ENCODE results near the gene ESPL1.
"Not testable (repeated sequence)": the region's sequence is repeated elsewhere in the genome, so short reads cannot be mapped to it uniquely, and the experiment has no call there.

Gene ESPL1

DNA sequence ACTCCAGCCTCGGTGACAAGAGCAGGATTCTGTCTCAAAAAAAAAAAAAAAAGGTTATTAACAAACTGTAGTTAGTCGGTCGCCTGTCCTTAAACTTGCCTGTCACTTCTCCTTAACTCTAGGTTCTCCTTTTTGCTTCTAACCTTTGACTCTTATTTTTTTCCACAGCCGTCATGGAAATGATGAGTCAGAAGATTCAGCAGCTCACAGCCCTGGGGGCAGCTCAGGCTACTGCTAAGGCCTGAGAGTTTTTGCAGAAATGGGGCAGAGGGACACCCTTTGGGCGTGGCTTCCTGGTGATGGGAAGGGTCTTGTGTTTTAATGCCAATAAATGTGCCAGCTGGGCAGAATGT is 31.0 kb downstream of the ESPL1 start:
- DNase-seq (ENCODE audit: low read depth in 2 of 2), result no peak

DNA sequence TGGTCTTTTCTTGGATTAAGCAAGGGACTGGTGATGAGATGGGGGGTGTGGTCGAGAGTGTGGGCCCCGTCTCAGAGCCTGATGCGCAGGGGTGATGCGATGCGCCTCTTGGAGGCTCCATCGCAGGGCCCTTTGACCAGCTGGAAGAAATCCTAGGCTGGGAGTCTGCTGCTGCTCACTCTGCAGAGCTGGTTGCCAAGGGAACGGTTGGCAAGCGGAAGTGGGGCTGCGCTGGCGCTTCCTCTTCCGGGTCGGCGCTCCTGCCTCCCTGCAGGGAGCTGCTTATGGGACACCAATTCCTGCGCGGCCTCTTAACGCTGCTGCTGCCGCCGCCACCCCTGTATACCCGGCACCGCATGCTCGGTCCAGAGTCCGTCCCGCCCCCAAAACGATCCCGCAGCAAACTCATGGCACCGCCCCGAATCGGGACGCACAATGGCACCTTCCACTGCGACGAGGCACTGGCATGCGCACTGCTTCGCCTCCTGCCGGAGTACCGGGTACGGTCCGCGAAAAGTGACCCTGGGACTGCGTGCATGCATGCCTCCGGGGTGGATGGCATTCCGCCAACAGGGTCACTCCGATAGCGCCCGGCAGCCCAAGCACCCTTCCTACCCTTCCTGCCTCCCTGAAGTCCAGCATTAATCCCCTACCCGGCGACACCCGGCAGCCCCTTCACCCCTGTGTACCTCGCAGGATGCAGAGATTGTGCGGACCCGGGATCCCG is 31.5 kb downstream of the ESPL1 start, which contains the start of gene MYG1:
Gene MYG1, plus strand, starts transcription at position 242 of the 727 bp plus-strand sequence. Its CDS starts 43 bp downstream, at position 285.
- peak; percentile 57 for DNase-seq (ENCODE audit: low read depth in 2 of 2)

DNA sequence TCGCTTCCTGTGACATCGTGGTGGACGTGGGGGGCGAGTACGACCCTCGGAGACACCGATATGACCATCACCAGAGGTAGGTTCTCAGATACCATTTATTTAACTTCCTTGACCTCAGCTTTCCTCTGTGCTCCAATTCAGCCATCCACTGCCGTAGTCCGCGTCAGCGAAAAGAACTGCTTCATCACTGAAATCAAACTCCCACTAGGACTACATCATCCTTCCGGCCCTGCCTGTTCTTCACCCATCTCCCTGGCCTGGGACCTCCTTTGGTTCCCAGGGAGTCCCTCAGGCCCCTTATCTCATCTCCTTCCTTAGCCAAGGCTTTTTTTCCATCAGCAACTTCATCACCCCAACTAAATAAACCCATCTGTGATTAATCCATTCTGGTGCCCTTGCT is 32.1 kb downstream of the ESPL1 start:
- DNase-seq (ENCODE audit: low read depth in 2 of 2), result no peak

DNA sequence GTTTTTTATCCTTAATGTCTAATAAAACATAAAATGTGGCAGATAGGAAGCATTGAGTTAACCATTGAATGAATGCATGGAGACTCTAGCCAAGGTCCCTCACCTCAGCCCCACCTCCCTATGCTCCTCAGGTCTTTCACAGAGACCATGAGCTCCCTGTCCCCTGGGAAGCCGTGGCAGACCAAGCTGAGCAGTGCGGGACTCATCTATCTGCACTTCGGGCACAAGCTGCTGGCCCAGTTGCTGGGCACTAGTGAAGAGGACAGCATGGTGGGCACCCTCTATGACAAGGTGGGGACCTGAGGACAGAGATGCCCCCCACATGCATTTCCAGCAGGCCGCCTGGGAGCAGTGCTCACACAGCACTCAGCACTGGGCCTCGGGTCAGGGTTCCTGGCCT is 34.8 kb downstream of the ESPL1 start:
- no peak for DNase-seq (ENCODE audit: low read depth in 2 of 2)

DNA sequence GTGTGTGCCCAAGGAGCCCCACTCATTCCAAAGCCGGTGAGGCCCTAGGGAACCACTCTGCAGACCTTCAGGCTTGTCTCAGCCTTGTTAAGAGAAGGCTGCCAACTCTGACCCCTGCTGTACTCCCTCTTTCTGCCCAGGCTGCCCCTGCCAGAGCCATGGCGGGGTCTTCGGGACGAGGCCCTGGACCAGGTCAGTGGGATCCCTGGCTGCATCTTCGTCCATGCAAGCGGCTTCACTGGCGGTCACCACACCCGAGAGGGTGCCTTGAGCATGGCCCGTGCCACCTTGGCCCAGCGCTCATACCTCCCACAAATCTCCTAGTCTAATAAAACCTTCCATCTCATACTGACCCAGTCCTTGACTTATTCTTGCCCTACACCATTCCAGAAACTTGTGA is 38.7 kb downstream of the ESPL1 start:
- no peak for DNase-seq (ENCODE audit: low read depth in 2 of 2)

DNA sequence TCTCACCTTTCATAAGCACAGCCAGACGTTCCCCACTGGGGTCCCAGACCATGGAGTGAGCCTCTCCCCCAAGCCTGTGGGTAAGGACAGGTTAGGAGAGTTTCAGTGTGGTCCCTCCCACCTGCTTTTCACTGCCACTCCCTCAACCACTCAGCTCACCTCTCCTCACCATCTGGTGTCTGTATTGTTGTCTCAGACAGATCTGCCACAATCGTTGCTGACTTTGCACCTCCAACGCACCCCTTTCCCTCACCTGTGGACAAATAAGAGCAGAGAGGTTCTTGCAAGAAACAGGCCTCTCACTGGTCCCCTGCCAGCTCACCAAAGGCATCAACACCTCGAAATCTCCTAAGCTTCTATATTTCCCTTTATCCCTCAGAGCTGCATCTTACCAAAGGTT is 40.2 kb downstream of the ESPL1 start:
- no peak for DNase-seq (ENCODE audit: low read depth in 2 of 2)

DNA sequence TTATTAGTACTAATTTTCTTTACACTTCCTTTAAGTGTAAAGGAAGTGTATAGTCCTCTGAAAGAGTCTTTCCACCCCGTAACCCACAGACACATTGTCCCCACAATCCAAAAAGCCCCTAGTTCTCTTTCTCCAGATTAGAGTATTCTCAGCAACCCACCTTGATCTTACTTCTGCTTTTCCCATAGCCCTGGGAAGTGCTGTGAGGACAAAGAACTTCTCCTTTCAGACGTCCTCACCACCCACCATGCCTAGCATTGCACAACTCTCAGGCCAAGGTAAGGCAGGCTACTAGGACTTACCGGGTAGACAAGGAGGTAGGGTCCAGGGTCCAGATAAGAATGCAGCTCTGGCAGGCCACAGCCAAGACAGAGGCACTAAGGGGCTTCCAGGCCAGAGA is 45.9 kb downstream of the ESPL1 start:
- DNase-seq (ENCODE audit: low read depth in 2 of 2), result no peak

DNA sequence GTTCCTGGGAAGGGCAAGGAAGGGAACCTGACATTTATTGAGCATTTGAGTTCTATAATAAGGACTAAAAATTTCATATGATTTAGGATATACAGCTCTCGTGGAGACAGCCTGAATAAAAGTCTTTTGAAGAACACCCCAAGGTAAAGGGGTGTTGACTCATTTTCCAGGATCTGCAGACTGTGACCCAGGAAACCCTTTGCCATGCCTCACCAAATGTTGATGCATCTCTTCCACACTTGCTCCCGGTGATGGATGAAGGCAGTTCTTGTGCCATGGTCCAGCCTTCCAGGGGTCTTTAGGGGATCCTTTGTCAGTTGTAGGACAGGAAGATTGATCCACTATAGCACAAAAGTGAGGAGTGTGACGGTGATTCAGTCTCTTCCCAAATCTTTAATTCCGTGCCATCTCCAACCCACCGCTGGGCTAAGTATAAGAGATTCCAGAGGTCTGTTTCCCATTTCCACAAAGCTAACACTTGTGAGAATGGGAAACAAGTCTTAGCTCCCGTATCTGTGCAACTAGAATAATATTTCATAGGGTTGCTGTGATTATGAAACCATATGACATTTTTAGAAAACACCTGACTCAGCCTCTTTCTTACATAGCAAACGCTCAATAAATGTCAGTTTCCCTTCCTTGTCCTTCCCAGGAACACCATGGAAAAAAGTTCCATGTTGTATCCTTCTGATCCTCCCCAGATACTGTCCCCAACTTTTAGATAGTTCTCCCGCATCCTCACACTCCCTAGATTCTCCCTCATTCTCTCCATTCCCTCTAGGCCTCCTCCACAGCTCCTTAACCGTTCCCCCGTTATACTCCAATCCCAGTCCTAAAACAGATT is 52.5 kb downstream of the ESPL1 start:
- DNase-seq (ENCODE audit: low read depth in 2 of 2), result no peak

DNA sequence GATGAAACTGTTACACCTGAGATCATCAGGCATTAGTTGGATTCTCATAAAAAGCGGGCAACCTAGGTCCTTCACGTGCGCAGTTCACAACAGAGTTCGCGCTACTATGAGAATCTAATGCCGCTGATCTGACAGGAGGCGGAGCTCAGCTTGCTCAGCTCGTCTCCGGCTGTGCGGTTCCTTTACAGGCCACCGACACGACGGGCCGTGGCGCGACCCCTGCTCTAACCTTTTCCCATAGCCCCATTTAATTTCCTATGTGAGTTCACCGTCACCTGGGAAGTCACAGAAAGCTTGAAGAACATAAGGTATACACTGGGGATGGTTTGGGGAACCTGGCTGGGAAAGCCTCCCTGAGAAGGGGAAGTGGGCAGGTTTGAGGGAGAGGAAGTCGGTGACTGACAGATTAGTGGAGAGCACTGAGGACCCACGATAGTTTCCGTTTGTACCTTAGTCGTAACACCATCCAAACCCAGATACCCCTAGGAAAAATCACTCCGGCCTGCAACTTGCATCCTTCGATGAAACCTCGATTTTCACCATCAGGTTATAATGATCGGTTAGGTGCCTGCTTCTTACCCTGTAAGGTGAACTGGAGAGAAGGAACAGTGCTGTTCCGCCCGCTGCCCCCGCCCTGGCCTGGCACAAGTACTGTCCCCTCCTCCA is 56.1 kb downstream of the ESPL1 start:
- DNase-seq (ENCODE audit: low read depth in 2 of 2), result no peak

DNA sequence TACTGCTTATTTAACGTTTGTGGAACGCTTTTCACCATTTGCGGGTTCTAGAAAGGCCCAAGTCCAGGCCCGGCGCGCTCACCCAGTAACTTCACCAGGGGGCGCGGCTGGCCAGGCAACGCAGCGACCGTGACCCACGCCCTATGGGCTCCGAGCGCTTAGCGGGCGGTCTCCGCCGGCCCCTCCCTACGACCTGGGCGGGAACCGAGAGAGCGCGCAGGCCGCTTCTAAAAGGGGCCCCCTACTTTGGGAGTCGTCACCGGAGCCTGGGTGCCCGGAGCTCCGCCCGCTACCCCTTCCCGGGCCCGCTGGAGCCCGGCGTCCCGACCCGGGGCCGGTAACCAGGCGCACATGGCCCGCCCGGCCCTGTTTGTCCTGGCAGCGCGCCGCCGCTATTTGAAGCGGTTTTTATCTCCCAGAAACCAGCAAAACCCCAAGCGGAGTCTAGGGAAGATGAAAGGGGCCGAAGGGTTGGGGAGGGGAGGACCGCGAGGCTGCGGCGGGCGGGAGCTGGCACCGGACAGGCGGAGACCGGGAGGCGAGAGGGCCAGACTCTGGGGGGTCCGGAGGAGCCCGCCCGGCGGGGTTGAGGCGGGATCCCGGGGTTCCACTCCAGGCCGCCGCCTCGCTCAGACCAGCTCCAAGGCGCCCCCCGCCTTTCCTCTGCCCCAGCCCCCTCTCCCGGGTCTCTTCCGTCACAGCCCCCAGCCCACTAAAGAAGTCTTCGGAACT is 56.8 kb downstream of the ESPL1 start:
- DNase-seq (ENCODE audit: low read depth in 2 of 2), result peak; percentile 59 to 66

DNA sequence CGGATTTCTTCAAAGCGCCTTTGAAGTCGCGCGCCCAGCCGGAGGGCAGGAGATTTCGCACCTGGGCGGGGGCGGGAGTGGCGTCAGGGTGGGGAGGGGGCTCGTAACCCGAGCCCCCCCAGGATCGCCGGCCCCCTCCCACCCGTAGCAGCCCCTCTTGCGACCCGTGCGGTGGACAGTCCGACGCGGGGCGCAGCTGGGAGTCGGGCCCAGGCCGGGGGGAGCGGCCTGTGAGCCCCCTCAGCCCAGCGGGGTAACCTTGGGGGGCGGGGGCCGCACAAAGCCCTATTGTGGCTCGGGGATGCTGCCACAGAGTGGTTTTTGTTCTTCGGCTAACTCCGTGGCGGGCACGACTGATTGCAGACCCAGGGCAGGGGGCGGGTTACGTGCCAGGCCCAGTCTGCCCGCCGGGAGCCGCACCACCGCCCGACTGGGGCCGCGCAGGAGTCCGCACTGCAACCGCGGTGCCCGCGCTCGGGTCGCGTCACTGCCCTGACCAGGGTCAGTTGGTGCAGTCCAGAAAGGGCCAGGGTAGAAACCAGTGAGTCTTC is 57.5 kb downstream of the ESPL1 start:
- no peak for DNase-seq (ENCODE audit: low read depth in 2 of 2)

DNA sequence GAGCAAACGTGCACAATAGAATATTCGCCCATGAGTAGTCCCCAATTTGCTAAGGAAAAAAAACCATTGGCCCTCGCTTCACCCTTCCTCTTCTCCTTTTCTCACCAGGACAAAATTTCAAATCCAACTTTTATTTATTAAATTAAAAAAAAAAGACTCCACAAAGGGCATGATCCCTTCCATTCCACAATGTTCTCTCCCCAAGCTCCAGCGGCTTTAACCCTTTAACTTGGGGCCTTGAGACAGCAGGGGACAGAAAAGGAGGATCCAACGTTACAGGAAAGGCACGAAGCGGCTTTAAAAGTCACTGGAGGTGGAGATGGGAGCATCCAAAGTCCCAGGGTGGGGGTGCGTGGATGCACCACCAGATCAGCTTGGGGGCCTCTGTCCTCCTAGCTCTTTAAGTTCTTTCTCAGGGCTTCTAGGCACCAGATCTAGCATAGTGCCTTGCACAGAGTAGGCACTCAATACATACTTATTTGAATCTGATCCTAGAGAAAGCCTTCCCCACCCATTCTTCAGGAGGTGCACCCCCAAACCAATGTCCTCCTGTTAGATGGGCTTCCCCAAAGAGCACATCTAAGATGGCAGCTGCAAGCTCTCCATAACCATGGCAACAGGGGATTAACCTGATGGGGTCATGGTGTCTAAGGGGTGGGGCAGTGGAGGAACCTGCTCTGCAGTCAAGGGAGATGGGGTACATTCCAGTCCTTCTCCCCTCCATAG is 58.5 kb downstream of the ESPL1 start:
- DNase-seq (ENCODE audit: low read depth in 2 of 2), result no peak

DNA sequence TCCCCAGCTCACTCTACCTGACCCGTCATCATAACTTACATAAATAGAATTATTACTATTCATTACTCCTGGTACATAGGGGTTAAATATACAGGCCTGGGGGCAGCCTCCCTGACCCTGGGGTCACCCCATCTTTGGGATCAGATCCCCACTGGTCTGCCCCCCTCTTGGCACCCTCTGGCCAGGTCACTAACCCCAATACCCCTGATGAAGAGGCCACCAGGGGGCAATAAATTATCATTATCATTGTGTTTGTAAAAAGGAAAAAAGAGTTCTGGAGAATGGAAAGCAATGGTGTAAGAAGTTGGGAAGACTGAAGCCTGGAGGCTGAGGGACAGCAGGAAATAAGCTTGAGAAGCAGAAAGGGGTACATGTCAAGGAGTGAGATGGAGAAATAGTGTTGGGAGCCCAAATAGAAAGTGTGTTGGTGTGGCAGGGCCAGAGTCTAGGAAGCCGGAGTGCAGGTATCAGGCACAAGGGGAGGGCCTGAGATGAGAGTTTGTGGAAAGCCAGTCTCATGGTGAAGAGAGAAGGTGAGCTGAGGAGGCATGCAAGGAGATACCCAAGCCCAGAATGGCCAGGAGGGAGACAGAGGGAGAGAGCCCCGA is 59.4 kb downstream of the ESPL1 start:
- no peak for DNase-seq (ENCODE audit: low read depth in 2 of 2)

DNA sequence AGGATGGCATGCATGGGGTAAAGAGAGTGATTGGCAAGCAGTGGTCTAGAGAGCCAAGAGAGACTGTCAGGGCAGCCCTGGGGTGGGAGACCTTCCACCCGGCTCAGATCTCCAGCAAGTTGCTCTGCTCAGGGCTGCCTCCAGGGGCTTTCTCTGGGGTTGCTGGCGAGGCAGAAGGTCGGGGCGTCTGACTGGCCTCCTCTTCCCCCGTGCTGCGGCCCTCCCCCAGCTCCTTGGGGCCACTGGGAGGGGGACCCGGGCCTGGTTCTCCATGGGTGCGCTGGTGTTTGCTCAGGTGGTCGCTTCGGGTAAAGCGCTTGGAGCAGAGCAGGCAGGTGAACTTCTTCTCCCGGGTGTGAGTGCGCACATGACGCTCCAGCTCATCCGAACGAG is 59.9 kb downstream of the ESPL1 start:
- DNase-seq (ENCODE audit: low read depth in 2 of 2), result no peak

DNA sequence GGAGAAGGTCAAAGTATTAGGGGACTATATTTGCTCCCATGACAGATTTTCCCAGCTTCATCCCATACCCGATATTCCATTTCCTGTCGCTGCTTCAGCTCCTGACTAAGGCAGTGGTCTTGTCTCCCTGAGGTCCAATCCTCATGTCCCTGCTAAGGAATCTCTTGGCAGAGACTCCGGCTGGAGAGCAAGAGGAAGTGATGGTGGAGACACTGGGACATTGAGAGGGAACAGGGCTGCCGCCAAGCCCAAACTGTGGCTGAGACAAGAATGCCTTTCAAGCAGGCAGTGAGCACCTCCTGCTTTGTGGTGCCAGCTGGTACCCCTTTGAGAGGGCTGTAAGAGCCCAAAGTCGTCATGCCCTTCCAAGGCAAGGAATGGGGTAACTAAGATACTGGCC is 62.6 kb downstream of the ESPL1 start:
- DNase-seq (ENCODE audit: low read depth in 2 of 2), result no peak

DNA sequence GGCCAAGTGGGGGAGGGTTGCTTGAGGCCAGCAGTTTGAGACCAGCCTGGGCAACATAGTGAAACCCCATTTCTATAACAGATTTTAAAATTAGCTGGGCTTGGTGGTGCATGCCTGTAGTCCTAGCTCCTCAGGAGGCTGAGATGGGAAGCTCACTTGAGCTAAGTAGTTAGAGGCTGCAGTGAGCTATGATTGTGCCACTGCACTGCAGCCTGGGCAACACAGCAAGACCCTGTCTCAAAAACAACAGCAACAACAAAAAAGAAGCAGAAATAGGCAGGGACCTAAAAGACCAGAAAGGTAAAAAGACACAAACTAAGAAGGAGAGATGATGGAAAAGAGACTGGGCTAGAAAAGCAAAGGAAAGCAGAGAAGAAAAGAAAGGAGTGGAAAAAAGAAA is 64.2 kb downstream of the ESPL1 start:
- DNase-seq (ENCODE audit: low read depth in 2 of 2), result not testable (repeated sequence)

DNA sequence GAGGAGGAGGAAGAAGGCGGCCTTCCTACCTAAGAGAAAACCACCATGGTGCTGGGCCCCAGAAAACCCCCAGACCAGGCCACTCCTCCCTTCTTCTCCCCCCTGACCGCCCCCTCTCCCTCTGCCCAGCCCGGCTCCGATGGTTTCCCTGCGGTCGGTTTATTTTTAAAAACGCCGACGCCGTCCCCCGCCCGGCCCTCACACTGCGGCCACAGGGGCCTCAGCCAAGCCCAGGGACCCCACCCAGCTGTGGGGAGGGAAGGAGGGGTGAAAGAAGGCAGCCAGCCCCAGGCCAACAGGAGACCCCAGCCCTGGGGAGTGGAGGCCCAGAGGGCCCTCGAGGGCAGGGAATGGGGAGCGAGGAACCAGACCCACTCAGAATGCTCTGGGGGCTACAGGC is 64.6 kb downstream of the ESPL1 start:
- no peak for DNase-seq (ENCODE audit: low read depth in 2 of 2)

DNA sequence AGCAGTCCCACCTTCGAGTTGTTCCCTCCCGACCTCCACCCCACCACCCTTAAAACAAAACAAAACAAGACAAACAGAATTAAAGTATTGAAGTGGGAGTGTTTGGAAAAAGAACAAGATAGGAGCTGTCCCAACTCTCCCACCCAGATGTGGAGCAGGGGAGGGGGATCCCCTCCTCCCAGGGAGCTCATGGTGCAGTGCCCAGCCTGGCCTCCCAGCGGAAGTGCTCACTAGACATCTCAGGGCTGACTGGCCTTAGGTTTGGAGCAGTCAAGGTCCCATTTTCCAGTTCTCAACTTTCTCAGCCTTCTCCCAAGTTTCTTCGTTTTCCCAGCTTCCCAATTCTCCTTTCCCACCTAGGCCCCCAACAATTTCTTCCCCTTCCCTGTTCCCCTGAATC is 65.2 kb downstream of the ESPL1 start:
- DNase-seq (ENCODE audit: low read depth in 2 of 2), result no peak

DNA sequence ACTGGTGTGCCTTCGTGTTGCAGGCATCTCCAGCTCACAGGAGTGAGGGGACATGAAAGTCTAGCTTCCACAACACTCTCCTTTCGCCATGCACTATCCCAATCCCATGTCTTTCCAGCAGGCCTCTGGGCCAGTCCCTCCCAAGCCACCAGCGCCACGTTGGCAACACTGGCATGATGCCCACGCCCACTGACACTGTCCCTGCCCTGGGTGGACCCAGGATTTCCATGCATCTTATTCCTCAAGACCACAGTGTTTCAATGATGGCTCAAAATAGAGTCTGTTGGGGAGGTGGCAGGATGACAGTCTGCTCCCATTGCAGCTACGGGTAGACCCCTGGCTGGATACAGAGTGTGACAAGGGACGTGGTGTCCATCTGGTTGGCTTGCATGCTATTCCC is 65.7 kb downstream of the ESPL1 start:
- no peak for DNase-seq (ENCODE audit: low read depth in 2 of 2)

DNA sequence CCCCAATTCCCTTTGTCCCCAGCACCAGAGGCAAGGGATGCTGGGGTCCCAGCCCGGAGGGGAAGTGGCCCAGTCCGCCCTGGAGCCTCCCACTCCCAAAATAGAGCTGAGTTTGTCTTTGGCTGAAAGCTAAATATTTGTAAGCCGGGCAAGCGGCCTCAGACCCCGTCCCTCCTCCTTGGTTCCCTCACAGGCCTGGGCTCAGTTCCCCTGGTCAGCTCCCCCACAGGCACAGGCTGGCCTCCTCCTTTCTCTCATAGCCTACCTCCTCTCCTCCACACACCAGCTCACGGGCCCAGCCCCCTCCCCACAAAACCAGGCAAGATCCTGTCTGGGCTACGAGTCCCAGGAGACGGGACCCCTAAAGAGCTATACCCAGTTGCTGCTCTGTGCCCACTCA is 66.7 kb downstream of the ESPL1 start:
- DNase-seq (ENCODE audit: low read depth in 2 of 2), result no peak

All from stimulated activated CD4-positive, alpha-beta T cell treated with anti-CD3 and anti-CD28 coated beads, Interleukin-1b, Interleukin-23, amount 100 ng/mL, for 1 hour (primary cell).